ENCODE data around the gene BACE1.

BACE1 gene

DNA sequence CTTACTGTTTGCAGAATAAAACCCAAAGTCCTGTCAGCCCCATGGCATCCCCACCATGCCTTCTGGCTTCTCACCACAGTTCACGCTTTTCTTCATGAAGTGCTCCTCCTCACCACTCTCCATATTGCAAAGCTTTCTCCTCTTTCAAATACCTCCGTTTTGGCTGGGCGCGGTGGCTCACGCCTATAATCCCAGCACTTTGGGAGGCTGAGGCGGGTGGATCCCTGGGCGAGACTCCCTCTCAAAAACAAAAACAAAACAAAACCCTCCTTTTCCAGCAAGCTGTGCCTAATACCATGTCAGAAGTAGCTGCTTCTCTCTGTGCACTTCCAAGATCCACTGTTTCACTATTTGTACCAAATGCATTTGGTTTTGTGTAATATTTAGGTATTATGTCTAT, 6.7 kb downstream of the BACE1 start:
- no peak for DNase-seq (ENCODE audit: low read depth)

DNA sequence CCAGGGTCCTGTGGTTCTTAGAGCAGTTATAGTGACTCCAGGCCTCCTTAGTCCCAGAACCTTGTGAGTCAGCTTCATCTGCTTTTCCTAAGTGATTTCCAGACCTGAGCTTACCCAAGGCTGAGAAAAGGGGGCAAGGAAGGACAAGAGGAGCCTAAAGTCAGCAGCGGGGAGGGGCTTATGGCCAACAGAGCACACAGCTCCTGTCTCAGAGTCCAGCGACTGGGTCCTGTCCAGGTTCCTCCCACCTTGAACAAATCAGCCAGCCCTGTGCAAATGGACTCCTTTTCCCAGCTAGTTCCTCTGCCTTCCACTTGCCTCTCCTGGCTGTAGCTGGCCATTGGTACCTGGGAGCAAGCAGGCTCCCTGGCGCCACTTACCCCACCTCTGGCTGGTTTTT, 10.9 kb downstream of the BACE1 start:
- DNase-seq (ENCODE audit: low read depth), result no peak

- no peak for DNase-seq (ENCODE audit: low read depth)
Measured at GRCh38 chr11:117303646-117304315, 12.3 kb downstream of the BACE1 start.

- no peak for DNase-seq (ENCODE audit: low read depth)
Measured at GRCh38 chr11:117303101-117303500, 13.0 kb downstream of the BACE1 start.

DNA sequence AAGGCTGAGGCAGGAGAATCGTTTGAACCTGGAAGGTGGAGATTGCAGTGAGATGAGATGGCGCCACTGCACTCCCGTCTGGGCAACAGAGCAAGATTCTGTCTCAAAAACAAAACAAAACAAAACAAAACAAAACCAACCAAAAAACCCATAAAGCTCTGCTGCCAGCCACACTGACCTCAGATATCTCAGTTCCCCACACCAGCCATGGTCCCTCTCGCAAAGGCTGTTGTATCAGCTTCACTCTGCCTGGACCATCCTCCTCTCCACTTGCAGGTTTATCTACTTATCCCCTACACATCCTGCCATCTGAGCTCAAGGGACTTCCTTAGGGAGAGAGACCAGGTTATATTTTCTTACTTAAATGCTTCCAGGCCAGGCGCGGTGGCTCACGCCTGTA, 13.8 kb downstream of the BACE1 start:
- DNase-seq (ENCODE audit: low read depth), result no peak

- DNase-seq (ENCODE audit: low read depth), result no peak
Measured at GRCh38 chr11:117300773-117301172, 15.3 kb downstream of the BACE1 start.

GRCh38 chr11:117300283-117300663, 15.8 kb downstream of the BACE1 start:
- DNase-seq (ENCODE audit: low read depth), result no peak

GRCh38 chr11:117299351-117300282, 16.4 kb downstream of the BACE1 start:
- no peak for DNase-seq (ENCODE audit: low read depth)

GRCh38 chr11:117298195-117298594, 17.9 kb downstream of the BACE1 start:
- no peak for DNase-seq (ENCODE audit: low read depth)

- no peak for DNase-seq (ENCODE audit: low read depth)
Measured at GRCh38 chr11:117296881-117297280, 19.2 kb downstream of the BACE1 start.

GRCh38 chr11:117295438-117296137, 20.5 kb downstream of the BACE1 start:
- DNase-seq (ENCODE audit: low read depth), result no peak

DNA sequence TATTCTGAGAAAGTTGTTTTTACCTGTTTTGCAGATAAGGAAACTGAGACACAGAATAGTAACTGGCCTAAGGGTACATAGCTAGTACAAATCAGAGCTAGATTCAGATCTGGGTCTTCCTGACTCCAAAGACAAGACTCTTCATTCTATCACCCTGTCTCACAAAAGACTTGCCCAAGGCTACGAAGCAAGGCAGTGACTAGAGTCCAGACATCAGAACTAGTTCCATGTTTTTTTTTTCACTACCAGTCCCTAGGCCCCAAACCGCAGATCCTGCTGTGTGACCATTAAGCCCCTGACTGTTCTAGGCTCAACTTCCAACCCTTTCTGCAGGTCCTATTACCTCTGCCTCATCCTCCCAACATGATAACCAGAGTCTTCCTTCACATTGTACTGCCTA, 23.4 kb downstream of the BACE1 start:
- DNase-seq (ENCODE audit: low read depth), result no peak

GRCh38 chr11:117290809-117291396, 25.2 kb downstream of the BACE1 start, which contains the start of gene BACE1-AS:
Gene BACE1-AS, plus strand, starts transcription at chr11:117291346.
- no peak for DNase-seq (ENCODE audit: low read depth)

DNA sequence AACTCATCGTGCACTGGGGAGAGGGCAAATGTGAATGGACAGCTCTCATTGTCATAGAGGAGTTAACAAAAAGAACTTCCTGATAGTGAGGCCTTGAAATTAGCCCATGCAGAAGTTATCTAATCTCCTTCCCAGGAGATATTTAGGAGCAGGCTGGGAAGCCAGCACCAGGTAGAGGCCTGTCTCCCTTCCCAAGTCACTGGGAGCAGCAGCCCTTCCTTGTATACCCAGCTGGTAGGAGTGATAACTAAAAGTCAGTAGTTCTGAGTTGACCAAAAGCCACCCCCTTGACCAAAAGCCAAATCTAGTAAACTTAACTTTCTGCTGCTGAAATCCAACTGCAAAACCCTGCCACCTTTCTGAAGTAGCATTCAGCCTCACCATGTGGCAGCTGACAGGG, 26.3 kb downstream of the BACE1 start:
- DNase-seq (ENCODE audit: low read depth), result no peak

GRCh38 chr11:117287668-117288067, 28.4 kb downstream of the BACE1 start:
- DNase-seq (ENCODE audit: low read depth), result no peak

DNA sequence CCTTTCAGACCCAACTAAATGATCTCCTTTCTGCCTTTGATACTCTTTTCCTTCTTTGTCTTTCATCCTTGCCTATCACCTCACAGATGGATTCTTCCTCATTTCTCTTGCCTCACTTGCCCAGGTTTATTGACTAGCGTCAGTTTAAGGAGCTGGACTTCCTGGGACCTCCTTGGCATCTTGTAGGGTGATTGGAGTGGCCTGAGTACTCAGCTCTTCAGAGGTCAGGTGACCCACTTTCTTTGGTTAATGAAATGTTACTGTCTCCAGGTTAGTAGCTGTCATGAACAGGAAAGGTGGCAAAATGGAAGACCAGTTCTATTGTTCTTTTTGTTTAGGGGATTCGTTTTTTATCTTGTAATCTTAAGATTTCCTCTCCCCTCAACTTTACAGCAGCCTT, 29.5 kb downstream of the BACE1 start:
- no peak for DNase-seq (ENCODE audit: low read depth)

DNA sequence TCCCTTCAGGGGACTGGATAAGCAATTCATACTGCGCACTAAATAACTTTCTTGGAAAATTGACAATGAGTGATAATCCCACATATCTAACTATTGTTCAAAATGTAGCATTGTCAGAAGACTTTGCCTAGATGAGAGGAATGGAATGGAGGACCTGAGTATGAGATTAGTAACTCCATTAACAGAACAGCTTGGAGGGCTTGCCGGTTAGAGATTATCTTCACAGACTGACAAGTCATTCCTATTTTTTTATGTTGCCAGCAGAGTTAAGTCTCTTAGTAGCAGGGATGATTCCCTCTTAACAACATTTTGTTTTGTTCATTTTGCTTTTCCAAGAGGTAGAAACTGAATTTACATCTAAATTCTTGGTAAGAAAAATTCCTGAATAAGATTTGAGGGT, 32.0 kb downstream of the BACE1 start:
- no peak for DNase-seq (ENCODE audit: low read depth)

DNA sequence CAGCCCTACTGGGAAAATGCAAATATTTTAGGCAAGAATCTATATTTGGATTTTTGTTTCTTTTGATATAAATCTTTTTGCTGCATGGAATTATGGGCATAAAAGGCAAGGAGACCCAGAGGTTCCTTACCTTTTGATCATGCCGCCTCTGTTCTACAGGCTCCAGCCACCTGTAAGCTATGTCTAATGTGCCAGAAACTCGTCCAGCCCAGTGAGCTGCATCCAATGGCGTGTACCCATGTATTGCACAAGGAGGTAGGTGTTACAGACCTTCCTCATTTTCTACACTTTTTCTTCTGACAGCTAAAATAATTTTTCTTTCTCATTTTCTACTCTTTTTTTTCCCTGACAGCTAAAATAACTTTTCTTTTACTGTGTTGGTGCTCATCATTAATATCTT, 33.1 kb downstream of the BACE1 start:
- no peak for DNase-seq (ENCODE audit: low read depth)

GRCh38 chr11:117281869-117282268, 34.2 kb downstream of the BACE1 start:
- no peak for DNase-seq (ENCODE audit: low read depth)

DNA sequence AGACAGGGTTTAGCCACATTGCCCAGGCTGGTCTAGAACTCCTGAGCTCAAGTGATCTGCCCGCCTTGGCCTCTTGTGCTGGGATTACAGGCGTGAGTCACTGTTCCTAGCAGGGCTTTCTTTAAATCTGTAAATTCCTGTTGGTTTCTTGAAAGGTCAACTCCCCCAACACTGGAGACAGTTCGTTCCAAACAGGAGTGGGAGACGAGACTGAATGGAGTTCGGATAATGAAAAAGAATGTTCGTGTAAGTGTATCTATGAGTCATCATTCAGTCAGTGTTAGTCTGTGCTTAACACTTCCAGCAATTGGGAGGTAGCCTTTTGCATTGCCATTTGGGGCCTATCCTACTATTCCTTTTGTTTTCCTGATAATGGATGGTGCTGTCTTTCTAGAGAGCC, 34.9 kb downstream of the BACE1 start:
- DNase-seq (ENCODE audit: low read depth), result no peak

DNA sequence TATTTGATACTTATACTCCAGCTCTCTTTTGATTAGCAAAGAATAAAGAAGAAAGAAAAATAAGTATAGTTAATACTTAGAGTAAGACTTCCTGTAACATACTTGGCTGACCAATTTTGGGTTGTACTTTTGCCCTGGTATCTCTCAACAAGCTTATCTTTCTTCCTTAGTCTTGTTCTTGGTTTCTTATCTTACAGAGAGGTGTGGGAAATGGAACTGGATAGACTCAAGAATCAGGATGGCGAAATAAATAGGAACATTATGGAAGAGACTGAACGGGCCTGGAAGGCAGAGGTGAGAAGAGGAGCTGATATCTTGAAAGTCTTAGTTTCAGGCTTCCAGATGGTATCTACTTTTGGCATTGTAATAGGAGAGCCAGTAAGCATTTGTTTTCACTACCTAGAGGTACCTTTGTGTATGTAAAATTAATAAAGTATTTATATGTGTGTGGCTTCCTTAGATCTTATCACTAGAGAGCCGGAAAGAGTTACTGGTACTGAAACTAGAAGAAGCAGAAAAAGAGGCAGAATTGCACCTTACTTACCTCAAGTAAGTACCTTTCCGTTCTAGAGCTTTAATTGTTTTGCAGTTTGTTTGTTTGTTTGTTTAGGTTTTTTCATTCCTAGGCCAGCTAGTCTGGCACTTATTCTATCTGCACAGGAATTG, 36.2 kb downstream of the BACE1 start:
- DNase-seq (ENCODE audit: low read depth), result no peak

DNA sequence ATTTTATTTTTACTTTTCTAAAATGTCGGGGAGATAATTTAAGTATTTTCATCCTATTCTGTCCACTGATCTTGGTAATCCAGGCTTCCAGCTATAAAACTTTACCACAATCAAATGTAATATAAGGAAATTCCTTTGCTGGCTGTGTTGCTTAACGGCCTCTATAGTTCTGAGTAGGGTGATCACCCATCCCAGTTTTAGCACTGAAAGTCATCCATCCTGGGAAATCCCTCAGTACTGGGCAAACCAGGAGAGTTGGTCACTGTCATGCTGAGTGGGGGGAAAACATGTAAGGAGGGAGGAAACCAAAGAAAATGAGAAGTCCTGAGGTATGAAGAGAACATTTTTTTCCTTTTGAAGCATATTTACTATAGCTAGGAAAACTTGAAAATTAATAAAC, 37.7 kb downstream of the BACE1 start:
- DNase-seq (ENCODE audit: low read depth), result no peak

Measured in stimulated activated CD8-positive, alpha-beta memory T cell treated with anti-CD3 and anti-CD28 coated beads, Interleukin-4, amount 100 ng/mL, for 24 hours (primary cell).